Measurements from ENCODE around the gene GLI3.

GLI3 gene

DNA sequence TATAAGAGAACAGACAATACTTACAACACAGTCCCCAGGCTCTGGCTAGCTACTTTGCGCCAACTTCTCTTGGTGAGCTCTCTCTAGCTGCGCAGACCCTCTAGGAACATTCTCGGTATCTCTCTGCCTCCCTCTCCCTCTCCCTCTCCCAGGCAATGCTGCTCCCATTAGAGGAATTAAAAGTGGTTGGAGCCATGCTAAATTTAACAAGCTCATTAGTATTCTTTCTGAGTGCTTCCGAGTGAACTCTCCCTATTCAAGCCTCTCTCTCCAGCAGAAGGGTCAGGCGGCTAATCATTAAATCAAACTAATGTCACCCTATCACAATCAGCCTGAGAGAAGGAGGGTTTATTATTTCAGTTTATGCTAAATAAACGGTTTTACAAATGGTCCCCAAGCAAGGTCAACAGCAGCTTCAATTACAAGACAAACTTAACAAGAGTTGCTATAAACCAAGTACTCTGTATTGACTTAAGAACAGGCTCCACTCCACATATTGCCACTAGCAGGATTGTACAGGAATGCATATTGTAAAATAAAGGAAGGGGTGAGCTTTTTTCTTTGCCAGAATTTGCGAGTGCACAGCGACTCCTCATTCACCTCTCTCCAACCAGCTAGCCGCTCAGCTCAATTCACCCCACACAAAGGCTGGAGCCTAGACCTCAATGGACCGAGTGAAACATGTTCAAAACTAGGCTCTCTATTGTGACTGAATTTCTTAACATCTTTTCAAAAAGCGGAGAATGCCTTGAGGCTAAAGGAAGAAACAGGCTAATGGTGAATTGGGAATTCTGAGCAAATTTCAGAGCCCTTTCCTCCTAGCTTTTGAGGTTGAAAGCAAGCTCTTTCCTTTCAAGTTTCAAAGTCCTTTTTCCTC is 84.4 kb downstream of the GLI3 start (continued):
- TF ChIP-seq ZNF324 (tag by site-specific recombination; IDR thresholded peaks at IDR 0.05) (0 out of 2 replicates have a peak, but pooled peaks have one; percentile 36), ZNF16 (tag by site-specific recombination; IDR thresholded peaks at IDR 0.05; ENCODE audit: low read depth) (no peak), ZSCAN23 (tag by site-specific recombination; IDR thresholded peaks at IDR 0.05) (no peak), GLIS1 (tag by site-specific recombination; IDR thresholded peaks at IDR 0.05) (peak; percentile 66), ZFP69B (tag by site-specific recombination; IDR thresholded peaks at IDR 0.05) (no peak), ZNF561 (tag by site-specific recombination; IDR thresholded peaks at IDR 0.05; ENCODE audit: borderline replicate concordance) (peak; percentile 75; the same call in 1 of the 2 replicates), REPIN1 (tag by site-specific recombination; IDR thresholded peaks at IDR 0.05; ENCODE audit: low read depth) (0 out of 2 replicates have a peak, but pooled peaks have one; percentile 1), ZSCAN16 (tag by site-specific recombination; IDR thresholded peaks at IDR 0.05) (peak; percentile 61; the same call in 1 of the 2 replicates), ZNF624 (tag by site-specific recombination; IDR thresholded peaks at IDR 0.05) (no peak), ZNF510 (tag by site-specific recombination; IDR thresholded peaks at IDR 0.05; ENCODE audit: insufficient replicate concordance) (no peak), ZNF223 (tag by site-specific recombination; IDR thresholded peaks at IDR 0.05) (no peak), ZNF175 (tag by site-specific recombination; IDR thresholded peaks at IDR 0.05) (no peak), ZXDB (tag by site-specific recombination; IDR thresholded peaks at IDR 0.05) (peak; percentile 91), ZNF350 (tag by site-specific recombination; IDR thresholded peaks at IDR 0.05) (no peak), ZNF341 (tag by site-specific recombination; IDR thresholded peaks at IDR 0.05; ENCODE audit: low read depth) (peak; percentile 72), SP7 (tag by site-specific recombination; IDR thresholded peaks at IDR 0.05) (peak; percentile 80), ZNF792 (tag by site-specific recombination; IDR thresholded peaks at IDR 0.05) (no peak), ZFP3 (tag by site-specific recombination; IDR thresholded peaks at IDR 0.05; ENCODE audit: low read depth) (no peak; the same call in 1 of the 2 replicates), ZNF274 (IDR thresholded peaks at IDR 0.05; ENCODE audit: low read length) (no peak), ZNF274 (tag by site-specific recombination; IDR thresholded peaks at IDR 0.05; ENCODE audit: borderline replicate concordance) (no peak), ZNF530 (tag by site-specific recombination; IDR thresholded peaks at IDR 0.05; ENCODE audit: low read depth) (no peak), ZNF610 (tag by site-specific recombination; IDR thresholded peaks at IDR 0.05; ENCODE audit: borderline replicate concordance) (peak; percentile 85)
- TF ChIP-seq, protein P1, sequence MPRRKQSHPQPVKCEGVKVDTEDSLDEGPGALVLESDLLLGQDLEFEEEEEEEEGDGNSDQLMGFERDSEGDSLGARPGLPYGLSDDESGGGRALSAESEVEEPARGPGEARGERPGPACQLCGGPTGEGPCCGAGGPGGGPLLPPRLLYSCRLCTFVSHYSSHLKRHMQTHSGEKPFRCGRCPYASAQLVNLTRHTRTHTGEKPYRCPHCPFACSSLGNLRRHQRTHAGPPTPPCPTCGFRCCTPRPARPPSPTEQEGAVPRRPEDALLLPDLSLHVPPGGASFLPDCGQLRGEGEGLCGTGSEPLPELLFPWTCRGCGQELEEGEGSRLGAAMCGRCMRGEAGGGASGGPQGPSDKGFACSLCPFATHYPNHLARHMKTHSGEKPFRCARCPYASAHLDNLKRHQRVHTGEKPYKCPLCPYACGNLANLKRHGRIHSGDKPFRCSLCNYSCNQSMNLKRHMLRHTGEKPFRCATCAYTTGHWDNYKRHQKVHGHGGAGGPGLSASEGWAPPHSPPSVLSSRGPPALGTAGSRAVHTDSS (tag by site-specific recombination; IDR thresholded peaks at IDR 0.05), result no peak
- TF ChIP-seq, protein P2, sequence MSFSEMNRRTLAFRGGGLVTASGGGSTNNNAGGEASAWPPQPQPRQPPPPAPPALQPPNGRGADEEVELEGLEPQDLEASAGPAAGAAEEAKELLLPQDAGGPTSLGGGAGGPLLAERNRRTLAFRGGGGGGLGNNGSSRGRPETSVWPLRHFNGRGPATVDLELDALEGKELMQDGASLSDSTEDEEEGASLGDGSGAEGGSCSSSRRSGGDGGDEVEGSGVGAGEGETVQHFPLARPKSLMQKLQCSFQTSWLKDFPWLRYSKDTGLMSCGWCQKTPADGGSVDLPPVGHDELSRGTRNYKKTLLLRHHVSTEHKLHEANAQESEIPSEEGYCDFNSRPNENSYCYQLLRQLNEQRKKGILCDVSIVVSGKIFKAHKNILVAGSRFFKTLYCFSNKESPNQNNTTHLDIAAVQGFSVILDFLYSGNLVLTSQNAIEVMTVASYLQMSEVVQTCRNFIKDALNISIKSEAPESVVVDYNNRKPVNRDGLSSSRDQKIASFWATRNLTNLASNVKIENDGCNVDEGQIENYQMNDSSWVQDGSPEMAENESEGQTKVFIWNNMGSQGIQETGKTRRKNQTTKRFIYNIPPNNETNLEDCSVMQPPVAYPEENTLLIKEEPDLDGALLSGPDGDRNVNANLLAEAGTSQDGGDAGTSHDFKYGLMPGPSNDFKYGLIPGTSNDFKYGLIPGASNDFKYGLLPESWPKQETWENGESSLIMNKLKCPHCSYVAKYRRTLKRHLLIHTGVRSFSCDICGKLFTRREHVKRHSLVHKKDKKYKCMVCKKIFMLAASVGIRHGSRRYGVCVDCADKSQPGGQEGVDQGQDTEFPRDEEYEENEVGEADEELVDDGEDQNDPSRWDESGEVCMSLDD (tag by site-specific recombination; IDR thresholded peaks at IDR 0.05), result no peak
- TF ChIP-seq, protein P3, sequence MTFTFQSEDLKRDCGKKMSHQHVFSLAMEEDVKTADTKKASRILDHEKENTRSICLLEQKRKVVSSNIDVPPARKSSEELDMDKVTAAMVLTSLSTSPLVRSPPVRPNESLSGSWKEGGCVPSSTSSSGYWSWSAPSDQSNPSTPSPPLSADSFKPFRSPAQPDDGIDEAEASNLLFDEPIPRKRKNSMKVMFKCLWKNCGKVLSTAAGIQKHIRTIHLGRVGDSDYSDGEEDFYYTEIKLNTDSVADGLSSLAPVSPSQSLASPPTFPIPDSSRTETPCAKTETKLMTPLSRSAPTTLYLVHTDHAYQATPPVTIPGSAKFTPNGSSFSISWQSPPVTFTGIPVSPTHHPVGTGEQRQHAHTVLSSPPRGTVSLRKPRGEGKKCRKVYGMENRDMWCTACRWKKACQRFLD (tag by site-specific recombination; IDR thresholded peaks at IDR 0.05), result no peak
- TF ChIP-seq, protein P4, sequence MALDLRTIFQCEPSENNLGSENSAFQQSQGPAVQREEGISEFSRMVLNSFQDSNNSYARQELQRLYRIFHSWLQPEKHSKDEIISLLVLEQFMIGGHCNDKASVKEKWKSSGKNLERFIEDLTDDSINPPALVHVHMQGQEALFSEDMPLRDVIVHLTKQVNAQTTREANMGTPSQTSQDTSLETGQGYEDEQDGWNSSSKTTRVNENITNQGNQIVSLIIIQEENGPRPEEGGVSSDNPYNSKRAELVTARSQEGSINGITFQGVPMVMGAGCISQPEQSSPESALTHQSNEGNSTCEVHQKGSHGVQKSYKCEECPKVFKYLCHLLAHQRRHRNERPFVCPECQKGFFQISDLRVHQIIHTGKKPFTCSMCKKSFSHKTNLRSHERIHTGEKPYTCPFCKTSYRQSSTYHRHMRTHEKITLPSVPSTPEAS (tag by site-specific recombination; IDR thresholded peaks at IDR 0.05), result no peak
- TF ChIP-seq, protein P5, sequence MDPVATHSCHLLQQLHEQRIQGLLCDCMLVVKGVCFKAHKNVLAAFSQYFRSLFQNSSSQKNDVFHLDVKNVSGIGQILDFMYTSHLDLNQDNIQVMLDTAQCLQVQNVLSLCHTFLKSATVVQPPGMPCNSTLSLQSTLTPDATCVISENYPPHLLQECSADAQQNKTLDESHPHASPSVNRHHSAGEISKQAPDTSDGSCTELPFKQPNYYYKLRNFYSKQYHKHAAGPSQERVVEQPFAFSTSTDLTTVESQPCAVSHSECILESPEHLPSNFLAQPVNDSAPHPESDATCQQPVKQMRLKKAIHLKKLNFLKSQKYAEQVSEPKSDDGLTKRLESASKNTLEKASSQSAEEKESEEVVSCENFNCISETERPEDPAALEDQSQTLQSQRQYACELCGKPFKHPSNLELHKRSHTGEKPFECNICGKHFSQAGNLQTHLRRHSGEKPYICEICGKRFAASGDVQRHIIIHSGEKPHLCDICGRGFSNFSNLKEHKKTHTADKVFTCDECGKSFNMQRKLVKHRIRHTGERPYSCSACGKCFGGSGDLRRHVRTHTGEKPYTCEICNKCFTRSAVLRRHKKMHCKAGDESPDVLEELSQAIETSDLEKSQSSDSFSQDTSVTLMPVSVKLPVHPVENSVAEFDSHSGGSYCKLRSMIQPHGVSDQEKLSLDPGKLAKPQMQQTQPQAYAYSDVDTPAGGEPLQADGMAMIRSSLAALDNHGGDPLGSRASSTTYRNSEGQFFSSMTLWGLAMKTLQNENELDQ (tag by site-specific recombination; IDR thresholded peaks at IDR 0.05; ENCODE audit: low read depth), result no peak
- TF ChIP-seq, protein P6, sequence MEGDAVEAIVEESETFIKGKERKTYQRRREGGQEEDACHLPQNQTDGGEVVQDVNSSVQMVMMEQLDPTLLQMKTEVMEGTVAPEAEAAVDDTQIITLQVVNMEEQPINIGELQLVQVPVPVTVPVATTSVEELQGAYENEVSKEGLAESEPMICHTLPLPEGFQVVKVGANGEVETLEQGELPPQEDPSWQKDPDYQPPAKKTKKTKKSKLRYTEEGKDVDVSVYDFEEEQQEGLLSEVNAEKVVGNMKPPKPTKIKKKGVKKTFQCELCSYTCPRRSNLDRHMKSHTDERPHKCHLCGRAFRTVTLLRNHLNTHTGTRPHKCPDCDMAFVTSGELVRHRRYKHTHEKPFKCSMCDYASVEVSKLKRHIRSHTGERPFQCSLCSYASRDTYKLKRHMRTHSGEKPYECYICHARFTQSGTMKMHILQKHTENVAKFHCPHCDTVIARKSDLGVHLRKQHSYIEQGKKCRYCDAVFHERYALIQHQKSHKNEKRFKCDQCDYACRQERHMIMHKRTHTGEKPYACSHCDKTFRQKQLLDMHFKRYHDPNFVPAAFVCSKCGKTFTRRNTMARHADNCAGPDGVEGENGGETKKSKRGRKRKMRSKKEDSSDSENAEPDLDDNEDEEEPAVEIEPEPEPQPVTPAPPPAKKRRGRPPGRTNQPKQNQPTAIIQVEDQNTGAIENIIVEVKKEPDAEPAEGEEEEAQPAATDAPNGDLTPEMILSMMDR (tag by site-specific recombination; IDR thresholded peaks at IDR 0.05), result no peak
